HCT116 (cell line): ENCODE results near the gene UCP2. TPM values are rescaled to one million over a fixed set of nuclear protein-coding genes. Genes with fewer than 3 reads are reported as not detected.

Experiments used
- ATAC-seq: fragments of 200-7000 bp; cut with Tn5 transposase; 2 replicates; pipeline ENCODE4 v1.9.1; 2020; ENCODE audit warnings: mild to moderate bottlenecking, moderate library complexity
- BruUV-seq: library from RNA; stranded (reverse); fragments of 400-500 nt; replicated peaks from 2 replicates; lab custom pipeline; 2021; lab: Mats Ljungman, UMichigan
- CTCF ChIA-PET: fragments of 300-600 bp; sonication (Branson Sonifier 250); formaldehyde crosslinking; loops from one replicate; lab custom pipeline; 2021; ENCODE audit warnings: antibody characterized with exemption; lab: Charles Lee
- POLR2A ChIA-PET: fragments of 300-600, 350-600 bp; sonication (Branson Sonifier 250); formaldehyde crosslinking; loops from one replicate; lab custom pipeline; 2021; ENCODE audit warnings: antibody characterized with exemption; lab: Charles Lee
- RAD21 ChIA-PET, 2 experiments: fragments of 300-600 bp; sonication (Branson Sonifier 250); formaldehyde crosslinking; loops; one replicate each; lab custom pipeline; 2023; ENCODE audit warnings: low total read pairs in 2 of 2; ENCODE audit not compliant: uncharacterized antibody in 2 of 2, unreplicated experiment in 2 of 2, low non-redundant PET in 1 of 2; lab: Charles Lee
- DNase-seq: peaks from one replicate; pipeline ENCODE4 v3.0.0-alpha.2; 2010; ENCODE audit warnings: low read depth, low spot score
- H2AFZ ChIP-seq: fragments of 200-600 bp; shearing (Covaris generic), sonication (generic); 2 replicates; pipeline ENCODE4 v1.6.1; 2017; ENCODE audit warnings: low read depth, mixed run types, mixed read lengths, antibody characterized with exemption, low read length; ENCODE audit not compliant: poor library complexity, severe bottlenecking
- H3K27ac ChIP-seq: 2 replicates; pipeline ENCODE4 v1.5.1; 2012; ENCODE audit warnings: low read depth, low read length
- H3K27me3 ChIP-seq: fragments of 200-600 bp; sonication (generic); 2 replicates; pipeline ENCODE4 v1.6.1; 2016; ENCODE audit warnings: mixed run types, low read length, mixed read lengths; ENCODE audit not compliant: insufficient read depth
- H3K36me3 ChIP-seq, 2 experiments: fragments of 200-500 bp in 1 of 2; fragments of 200-600 bp in 1 of 2; sonication (Bioruptor generic) in 1 of 2; sonication (generic) in 1 of 2; 2 replicates each; pipeline versions ENCODE4 v1.5.1 to v1.6.1; 2014 to 2016; ENCODE audit warnings: low read length in 2 of 2, inconsistent platforms in 1 of 2, mixed read lengths in 1 of 2, mixed run types in 1 of 2; ENCODE audit not compliant: insufficient read depth in 2 of 2, control insufficient read depth in 1 of 2
- H3K4me1 ChIP-seq, 2 experiments: fragments of 200-600 bp in 1 of 2; sonication (generic) in 1 of 2; 2 replicates each; pipeline versions ENCODE4 v1.5.1 to v1.6.1; 2012 to 2017; ENCODE audit warnings: low read length in 2 of 2, inconsistent platforms in 1 of 2, mild to moderate bottlenecking in 1 of 2, mixed read lengths in 1 of 2, mixed run types in 1 of 2, moderate library complexity in 1 of 2; ENCODE audit not compliant: insufficient read depth in 2 of 2, control insufficient read depth in 1 of 2
- H3K4me2 ChIP-seq: fragments of 200-600 bp; sonication (generic); 2 replicates; pipeline ENCODE4 v1.6.1; 2017; ENCODE audit warnings: mixed run types, low read length, mixed read lengths
- H3K4me3 ChIP-seq, 2 experiments: fragments of 200-600 bp in 1 of 2; sonication (generic) in 1 of 2; replicated peaks in 1 of 2; 2 replicates each; pipeline ENCODE4 v1.5.1; 2011 to 2016; ENCODE audit warnings: low read length in 2 of 2, control low read depth in 1 of 2, low read depth in 1 of 2, mild to moderate bottlenecking in 1 of 2, mixed read lengths in 1 of 2, mixed run types in 1 of 2
- H3K79me2 ChIP-seq: fragments of 200-600 bp; sonication (generic); 2 replicates; pipeline ENCODE4 v1.6.1; 2017; ENCODE audit warnings: mild to moderate bottlenecking, mixed run types, low read length, moderate library complexity, mixed read lengths; ENCODE audit not compliant: insufficient read depth
- H3K9ac ChIP-seq: fragments of 200-600 bp; sonication (generic); 2 replicates; pipeline ENCODE4 v1.6.1; 2016; ENCODE audit warnings: low read length, mixed read lengths
- H3K9me2 ChIP-seq: fragments of 200-600 bp; sonication (generic), shearing (Covaris generic); 2 replicates; pipeline ENCODE4 v1.6.1; 2017; ENCODE audit warnings: mixed run types, mild to moderate bottlenecking, moderate library complexity; ENCODE audit not compliant: insufficient read depth
- H3K9me3 ChIP-seq, 2 experiments: fragments of 200-500 bp in 1 of 2; fragments of 200-600 bp in 1 of 2; sonication (Bioruptor generic) in 1 of 2; sonication (generic) in 1 of 2; 2 replicates each; pipeline ENCODE4 v1.6.1; 2014 to 2017; ENCODE audit warnings: low read length in 2 of 2, mixed read lengths in 2 of 2, inconsistent platforms in 1 of 2, low read depth in 1 of 2, mild to moderate bottlenecking in 1 of 2, mixed run types in 1 of 2, moderate library complexity in 1 of 2; ENCODE audit not compliant: control insufficient read depth in 1 of 2, insufficient read depth in 1 of 2
- H4K20me1 ChIP-seq: fragments of 200-600 bp; sonication (generic), shearing (Covaris generic); 2 replicates; pipeline ENCODE4 v1.6.1; 2017; ENCODE audit warnings: mixed run types, mild to moderate bottlenecking, moderate library complexity; ENCODE audit not compliant: insufficient read depth
- CBX3 ChIP-seq: IDR thresholded peaks from 2 replicates; pipeline ENCODE4 v1.6.1; 2012; ENCODE audit warnings: low read depth
- CEBPB ChIP-seq: IDR thresholded peaks from 2 replicates; pipeline ENCODE4 v1.6.1; 2012; ENCODE audit warnings: low read depth
- CTCF ChIP-seq, 3 experiments: fragments of 200-600 bp in 1 of 3; sonication (generic) in 1 of 3; IDR thresholded peaks in 2 of 3; conservative IDR thresholded peaks in 1 of 3; 2 replicates each; pipeline ENCODE4 v1.5.1; 2012 to 2017; ENCODE audit warnings: low read depth in 2 of 3, low read length in 2 of 3, antibody characterized with exemption in 1 of 3, borderline replicate concordance in 1 of 3, control low read depth in 1 of 3, mild to moderate bottlenecking in 1 of 3, mixed read lengths in 1 of 3, mixed run types in 1 of 3, moderate library complexity in 1 of 3; ENCODE audit not compliant: insufficient read depth in 1 of 3
- EGR1 ChIP-seq: IDR thresholded peaks from 2 replicates; pipeline ENCODE4 v1.6.1; 2012; ENCODE audit warnings: low read depth
- ELF1 ChIP-seq: IDR thresholded peaks from 2 replicates; pipeline ENCODE4 v1.6.1; 2012; ENCODE audit warnings: low read depth, borderline replicate concordance
- EZH2 ChIP-seq: fragments of 200-600 bp; sonication (generic); IDR thresholded peaks from 2 replicates; pipeline ENCODE4 v1.6.1; 2017; ENCODE audit warnings: antibody characterized with exemption, mixed run types
- EZH2phosphoT487 ChIP-seq: fragments of 200-600 bp; IDR thresholded peaks from 2 replicates; pipeline ENCODE4 v1.6.1; 2018; ENCODE audit warnings: antibody characterized with exemption, borderline replicate concordance
- FOSL1 ChIP-seq: IDR thresholded peaks from 2 replicates; pipeline ENCODE4 v1.6.1; 2012; ENCODE audit warnings: low read depth
- POLR2A ChIP-seq: IDR thresholded peaks from 2 replicates; pipeline ENCODE4 v1.7.0; 2011; ENCODE audit warnings: borderline replicate concordance; ENCODE audit not compliant: insufficient read depth, insufficient read length; ENCODE audit errors: extremely low read depth
- POLR2AphosphoS5 ChIP-seq: IDR thresholded peaks from 2 replicates; pipeline ENCODE4 v1.6.1; 2011; ENCODE audit warnings: mild to moderate bottlenecking, low read depth, low read length, moderate library complexity
- RAD21 ChIP-seq: IDR thresholded peaks from 2 replicates; pipeline ENCODE4 v1.6.1; 2012; ENCODE audit warnings: low read depth, mild to moderate bottlenecking
- SIN3A ChIP-seq: IDR thresholded peaks from 2 replicates; pipeline ENCODE4 v1.6.1; 2012; ENCODE audit warnings: low read depth
- SP1 ChIP-seq: IDR thresholded peaks from 2 replicates; pipeline ENCODE4 v1.6.1; 2012; ENCODE audit warnings: low read depth
- TCF7L2 ChIP-seq: IDR thresholded peaks from 2 replicates; pipeline ENCODE4 v1.7.0; 2011; ENCODE audit warnings: borderline replicate concordance, inconsistent platforms; ENCODE audit not compliant: insufficient read depth, insufficient read length; ENCODE audit errors: extremely low read depth
- YY1 ChIP-seq: IDR thresholded peaks from 2 replicates; pipeline ENCODE4 v1.6.1; 2011; ENCODE audit warnings: low read length, low read depth, moderate library complexity, mild to moderate bottlenecking; ENCODE audit not compliant: insufficient replicate concordance; ENCODE audit errors: extremely low read depth
- ZNF274 ChIP-seq: fragments of 200-500 bp; sonication (Bioruptor generic); IDR thresholded peaks from 2 replicates; pipeline ENCODE4 v1.6.1; 2014; ENCODE audit warnings: mild to moderate bottlenecking, low read depth, low read length, inconsistent platforms
- intact Hi-C: fragments of 100-400 bp; cut with micrococcal nuclease; formaldehyde crosslinking; loops from 2 replicates; pipeline ENCODE4 v1.10.0; 2022
- total RNA-seq: library from RNA; stranded (reverse); gene quantifications from one replicate; pipeline ENCODE4 v1.2.1, GENCODE V29; 2021; ENCODE audit not compliant: unreplicated experiment
- TF ChIP-seq, protein P1 (sequence below): IDR thresholded peaks from 2 replicates; pipeline ENCODE4 v1.6.1; 2012
- TF ChIP-seq, protein P2 (sequence below): IDR thresholded peaks from 2 replicates; pipeline ENCODE4 v1.6.1; 2011; ENCODE audit warnings: mild to moderate bottlenecking, low read length, moderate library complexity; ENCODE audit not compliant: insufficient replicate concordance; ENCODE audit errors: extremely low read depth
- TF ChIP-seq, protein P3 (sequence below): IDR thresholded peaks from 2 replicates; pipeline ENCODE4 v1.6.1; 2012

The UCP2 gene
- total RNA-seq, 1 experiment from 2014 or later: 20.4 TPM

DNA sequence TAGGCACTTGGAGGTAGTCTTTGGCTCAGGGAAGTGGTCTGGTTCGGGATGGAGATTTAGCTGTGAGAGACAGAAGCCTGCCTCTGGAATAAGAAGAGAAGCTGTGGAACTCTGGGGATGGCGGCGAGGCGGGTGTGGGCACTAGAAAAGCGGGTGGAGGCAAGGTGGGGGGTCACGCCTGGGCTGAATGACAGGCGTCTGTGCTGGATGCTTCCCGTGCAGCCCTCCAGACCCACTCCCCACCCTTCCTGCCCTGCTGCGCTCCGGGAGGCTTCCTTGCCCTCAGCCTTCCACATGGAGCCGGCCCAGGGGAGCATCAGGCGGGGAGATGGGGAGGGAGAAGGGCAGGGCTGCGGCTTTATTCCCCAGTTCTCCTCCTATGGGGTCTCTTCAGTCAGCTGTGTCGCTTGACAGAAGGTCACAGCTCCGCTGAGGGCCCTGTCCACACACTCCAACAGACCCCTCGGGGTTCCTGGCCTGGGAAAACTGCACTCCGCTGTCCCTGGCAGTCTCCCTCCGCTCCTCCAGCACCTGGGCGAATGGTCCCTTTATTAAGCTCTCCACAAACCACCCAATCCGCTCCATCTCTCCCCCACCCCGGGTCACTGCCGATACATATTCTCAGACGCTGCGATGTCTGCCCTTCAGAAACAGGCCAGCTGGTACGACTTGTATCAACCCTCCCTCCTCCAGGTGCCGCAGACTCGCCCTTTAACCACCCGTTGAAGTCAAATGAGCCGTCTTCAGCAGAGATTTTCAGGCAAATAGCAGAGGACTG lies 25.6 kb downstream of the UCP2 start:
- Histone ChIP-seq H3K36me3 (no peaks in the 10 kb centered on the region), H3K9me2 (no peaks in the 10 kb centered on the region), H3K4me1 (peaks cover 7 to 13% of the 10 kb centered on the region in 2 experiments; a peak in 3 of 4 replicates), H3K4me2 (peak overlapping the region; percentile 68), H2AFZ (no peak overlapping the region), H4K20me1 (no peaks in the 10 kb centered on the region), H3K4me3 (no peak overlapping the region), H3K9me3 (no peaks in the 10 kb centered on the region), H3K79me2 (no peaks in the 10 kb centered on the region), H3K27me3 (no peaks in the 10 kb centered on the region), H3K9ac (no peak overlapping the region), H3K27ac (no peak overlapping the region)
- CTCF ChIA-PET: no interaction called here
- RAD21 ChIA-PET: no interaction called here
- BruUV-seq: no TSS peak
- ATAC-seq: no peak
- DNase-seq: no peak
- intact Hi-C loops: no loop called here
- POLR2A ChIA-PET: no interaction called here
- TF ChIP-seq ZNF274 (no peak), RAD21 (no peak), CBX3 (no peak), CEBPB (no peak), EGR1 (no peak), ELF1 (no peak), CTCF (IDR thresholded peaks at IDR 0.05 in 2 of 3, conservative IDR thresholded peaks at IDR 0.05 in 1 of 3; ENCODE audit: borderline replicate concordance in 1 of 3, insufficient read depth in 1 of 3, low read depth in 2 of 3, low read length in 2 of 3) (no peak), SIN3A (no peak), EZH2phosphoT487 (no peak), FOSL1 (no peak), YY1 (no peak), SP1 (no peak), POLR2A (no peak), EZH2 (no peak), TCF7L2 (no peak), POLR2AphosphoS5 (no peak)
- TF ChIP-seq, protein P1, sequence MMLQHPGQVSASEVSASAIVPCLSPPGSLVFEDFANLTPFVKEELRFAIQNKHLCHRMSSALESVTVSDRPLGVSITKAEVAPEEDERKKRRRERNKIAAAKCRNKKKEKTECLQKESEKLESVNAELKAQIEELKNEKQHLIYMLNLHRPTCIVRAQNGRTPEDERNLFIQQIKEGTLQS: no peak
- TF ChIP-seq, protein P2, sequence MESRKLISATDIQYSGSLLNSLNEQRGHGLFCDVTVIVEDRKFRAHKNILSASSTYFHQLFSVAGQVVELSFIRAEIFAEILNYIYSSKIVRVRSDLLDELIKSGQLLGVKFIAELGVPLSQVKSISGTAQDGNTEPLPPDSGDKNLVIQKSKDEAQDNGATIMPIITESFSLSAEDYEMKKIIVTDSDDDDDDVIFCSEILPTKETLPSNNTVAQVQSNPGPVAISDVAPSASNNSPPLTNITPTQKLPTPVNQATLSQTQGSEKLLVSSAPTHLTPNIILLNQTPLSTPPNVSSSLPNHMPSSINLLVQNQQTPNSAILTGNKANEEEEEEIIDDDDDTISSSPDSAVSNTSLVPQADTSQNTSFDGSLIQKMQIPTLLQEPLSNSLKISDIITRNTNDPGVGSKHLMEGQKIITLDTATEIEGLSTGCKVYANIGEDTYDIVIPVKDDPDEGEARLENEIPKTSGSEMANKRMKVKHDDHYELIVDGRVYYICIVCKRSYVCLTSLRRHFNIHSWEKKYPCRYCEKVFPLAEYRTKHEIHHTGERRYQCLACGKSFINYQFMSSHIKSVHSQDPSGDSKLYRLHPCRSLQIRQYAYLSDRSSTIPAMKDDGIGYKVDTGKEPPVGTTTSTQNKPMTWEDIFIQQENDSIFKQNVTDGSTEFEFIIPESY: no peak
- TF ChIP-seq, protein P3, sequence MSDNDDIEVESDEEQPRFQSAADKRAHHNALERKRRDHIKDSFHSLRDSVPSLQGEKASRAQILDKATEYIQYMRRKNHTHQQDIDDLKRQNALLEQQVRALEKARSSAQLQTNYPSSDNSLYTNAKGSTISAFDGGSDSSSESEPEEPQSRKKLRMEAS: no peak
